GM12891 (cell line): ENCODE results near the gene VAMP1.
A peak's percentile ranks its signal among the peaks of the same experiment; 100 is the strongest.

ENCODE experiments used
- PAX5 ChIP-seq: IDR thresholded peaks from 2 replicates; pipeline ENCODE4 v1.6.1; 2011; ENCODE audit warnings: low read length, moderate library complexity, mild to moderate bottlenecking; ENCODE audit not compliant: insufficient read depth, severe bottlenecking
- POLR2A ChIP-seq: IDR thresholded peaks from 2 replicates; pipeline ENCODE4 v1.6.1; 2011; ENCODE audit warnings: low read depth, low read length, control low read depth
- POLR2AphosphoS5 ChIP-seq: IDR thresholded peaks from 2 replicates; pipeline ENCODE4 v1.6.1; 2011; ENCODE audit warnings: low read depth, low read length, control low read depth
- POU2F2 ChIP-seq: IDR thresholded peaks from 2 replicates; pipeline ENCODE4 v1.6.1; 2011; ENCODE audit warnings: low read depth, mild to moderate bottlenecking, control low read depth, low read length, moderate library complexity
- SPI1 ChIP-seq: IDR thresholded peaks from 2 replicates; pipeline ENCODE4 v1.6.1; 2011; ENCODE audit warnings: low read depth, low read length, control low read depth
- TAF1 ChIP-seq: IDR thresholded peaks from 2 replicates; pipeline ENCODE4 v1.6.1; 2011; ENCODE audit warnings: low read depth, low read length, control low read depth

GRCh38 chr12:6434205-6435140 is 36.0 kb downstream of the VAMP1 start:
- TF ChIP-seq POLR2A: 0 out of 2 replicates have a peak, but pooled peaks have one; percentile 52
- no peak for TF ChIP-seq POLR2AphosphoS5
- TF ChIP-seq POU2F2: no peak
- 0 out of 2 replicates have a peak, but pooled peaks have one; percentile 33 for TF ChIP-seq SPI1
- TF ChIP-seq TAF1: peak; percentile 48; the same call in 1 of the 2 replicates
- no peak for TF ChIP-seq PAX5
